HEK293 (cell line): ENCODE results near the gene RGL3.

ENCODE experiments used
- BCL11A ChIP-seq: fragments of 450-650 bp; formaldehyde crosslinking; IDR thresholded peaks from 2 replicates; pipeline ENCODE4 v1.5.1; 2016; ENCODE audit warnings: low read depth, missing biosample characterization, missing genetic modification characterization
- IKZF3 ChIP-seq: fragments of 450-650 bp; IDR thresholded peaks from 2 replicates; pipeline ENCODE4 v1.5.0; 2018; ENCODE audit warnings: missing biosample characterization, mild to moderate bottlenecking, missing genetic modification characterization, moderate library complexity
- KLF8 ChIP-seq: fragments of 450-650 bp; formaldehyde crosslinking; IDR thresholded peaks from 2 replicates; pipeline ENCODE4 v1.5.1; 2016; ENCODE audit warnings: missing biosample characterization, missing genetic modification characterization
- MYNN ChIP-seq: fragments of 450-650 bp; formaldehyde crosslinking; IDR thresholded peaks from 2 replicates; pipeline ENCODE4 v1.5.1; 2016; ENCODE audit warnings: missing biosample characterization, missing genetic modification characterization, borderline replicate concordance
- PRDM1 ChIP-seq: fragments of 450-650 bp; formaldehyde crosslinking; IDR thresholded peaks from 2 replicates; pipeline ENCODE4; 2016; ENCODE audit warnings: missing biosample characterization, missing genetic modification characterization
- YY2 ChIP-seq: fragments of 450-650 bp; formaldehyde crosslinking; IDR thresholded peaks from 2 replicates; pipeline ENCODE4 v1.5.1; 2016; ENCODE audit warnings: missing biosample characterization, missing genetic modification characterization
- ZFP69B ChIP-seq: fragments of 450-650 bp; formaldehyde crosslinking; IDR thresholded peaks from 2 replicates; pipeline ENCODE4 v1.5.1; 2016; ENCODE audit warnings: missing biosample characterization, missing genetic modification characterization
- ZNF239 ChIP-seq: fragments of 450-650 bp; formaldehyde crosslinking; IDR thresholded peaks from 2 replicates; pipeline ENCODE4 v1.5.1; 2016; ENCODE audit warnings: missing biosample characterization, missing genetic modification characterization
- ZNF24 ChIP-seq: fragments of 450-650 bp; formaldehyde crosslinking; IDR thresholded peaks from 2 replicates; pipeline ENCODE4 v1.5.1; 2016; ENCODE audit warnings: missing biosample characterization, missing genetic modification characterization
- ZNF311 ChIP-seq: fragments of 450-650 bp; formaldehyde crosslinking; IDR thresholded peaks from 2 replicates; pipeline ENCODE4 v1.5.1; 2017; ENCODE audit warnings: missing biosample characterization, missing genetic modification characterization, borderline replicate concordance
- ZNF335 ChIP-seq: fragments of 450-650 bp; formaldehyde crosslinking; conservative IDR thresholded peaks from 2 replicates; pipeline ENCODE4 v1.5.1; 2016; ENCODE audit warnings: missing biosample characterization, missing genetic modification characterization
- ZNF473 ChIP-seq: fragments of 450-650 bp; formaldehyde crosslinking; IDR thresholded peaks from 2 replicates; pipeline ENCODE4 v1.5.1; 2017; ENCODE audit warnings: missing biosample characterization, missing genetic modification characterization
- ZNF585B ChIP-seq: fragments of 450-650 bp; formaldehyde crosslinking; IDR thresholded peaks from 2 replicates; pipeline ENCODE4 v1.5.1; 2016; ENCODE audit warnings: missing biosample characterization, missing genetic modification characterization
- ZNF626 ChIP-seq: fragments of 450-650 bp; sonication (Bioruptor Pico); formaldehyde crosslinking; IDR thresholded peaks from 2 replicates; pipeline ENCODE4 v1.5.1; 2018; ENCODE audit warnings: missing biosample characterization, missing genetic modification characterization, inconsistent platforms
- ZNF670 ChIP-seq: fragments of 450-650 bp; formaldehyde crosslinking; IDR thresholded peaks from 2 replicates; pipeline ENCODE4 v1.5.1; 2016; ENCODE audit warnings: missing biosample characterization, missing genetic modification characterization, low read depth
- ZNF76 ChIP-seq: fragments of 450-650 bp; formaldehyde crosslinking; IDR thresholded peaks from 2 replicates; pipeline ENCODE4; 2016; ENCODE audit warnings: low read depth, missing biosample characterization, missing genetic modification characterization, borderline replicate concordance
- ZXDB ChIP-seq: fragments of 450-650 bp; formaldehyde crosslinking; IDR thresholded peaks from 2 replicates; pipeline ENCODE4 v1.5.1; 2016; ENCODE audit warnings: missing biosample characterization, missing genetic modification characterization
- TF ChIP-seq, protein P1 (sequence below): fragments of 450-650 bp; formaldehyde crosslinking; IDR thresholded peaks from 2 replicates; pipeline ENCODE4 v1.5.1; 2016; ENCODE audit warnings: missing biosample characterization, missing genetic modification characterization, borderline replicate concordance
- TF ChIP-seq, protein P2 (sequence below): fragments of 450-650 bp; formaldehyde crosslinking; IDR thresholded peaks from 2 replicates; pipeline ENCODE4 v1.5.1; 2016; ENCODE audit warnings: missing biosample characterization, missing genetic modification characterization
- TF ChIP-seq, protein P3 (sequence below): fragments of 450-650 bp; formaldehyde crosslinking; optimal IDR thresholded peaks from 2 replicates; pipeline ENCODE3; 2016; ENCODE audit warnings: missing biosample characterization, mild to moderate bottlenecking, missing genetic modification characterization
- TF ChIP-seq, protein P4 (sequence below): fragments of 450-650 bp; formaldehyde crosslinking; IDR thresholded peaks from 2 replicates; pipeline ENCODE4 v1.5.1; 2016; ENCODE audit warnings: missing biosample characterization, missing genetic modification characterization
- TF ChIP-seq, protein P5 (sequence below): fragments of 450-650 bp; formaldehyde crosslinking; IDR thresholded peaks from 2 replicates; pipeline ENCODE4 v1.5.1; 2017; ENCODE audit warnings: missing biosample characterization, missing genetic modification characterization
- TF ChIP-seq, protein P6 (sequence below): fragments of 450-650 bp; formaldehyde crosslinking; IDR thresholded peaks from 2 replicates; pipeline ENCODE4 v1.5.1; 2016; ENCODE audit warnings: missing biosample characterization, missing genetic modification characterization, low read depth

RGL3 gene

DNA sequence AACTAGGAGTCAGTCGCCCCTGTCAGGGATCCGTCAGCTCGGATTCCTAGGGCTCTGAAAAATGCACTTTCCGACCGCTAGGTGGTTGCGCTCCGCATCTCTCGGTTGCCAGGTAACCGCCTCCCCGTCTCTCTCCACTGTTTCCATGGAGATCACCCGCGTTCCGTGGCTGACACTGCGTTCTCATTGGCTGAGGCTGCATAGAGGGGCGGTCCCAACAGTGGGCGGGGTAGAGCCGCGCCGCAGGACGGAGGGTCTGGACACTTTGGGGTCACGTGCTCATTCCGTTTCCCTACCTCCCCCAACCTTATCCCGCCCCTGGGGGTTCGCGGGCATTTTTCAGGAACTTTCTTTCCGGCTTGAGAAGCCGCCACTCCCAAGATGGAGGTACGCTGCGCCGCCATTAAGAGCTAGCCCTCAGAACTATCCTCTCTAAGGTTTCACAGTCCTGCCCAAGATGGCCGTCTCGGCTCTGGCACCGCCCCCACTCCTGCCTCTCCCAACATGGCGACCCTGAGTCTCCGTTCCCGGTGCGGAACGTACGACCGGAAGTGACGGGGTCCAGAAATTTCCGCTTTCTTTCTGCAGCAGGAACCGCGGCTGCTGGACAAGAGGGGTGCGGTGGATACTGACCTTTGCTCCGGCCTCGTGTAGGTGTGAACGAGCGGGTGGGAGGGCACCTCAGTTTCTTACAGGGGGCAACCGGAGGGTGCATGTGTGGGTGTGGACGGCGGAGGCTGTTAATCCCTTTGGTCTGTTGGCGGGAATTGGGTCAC, 16.1 kb upstream of the RGL3 start, which contains the start of the genes ODAD3 and PRKCSH (continued):
- TF ChIP-seq ZNF335 (tag by site-specific recombination) (peak; percentile 85), ZNF473 (tag by site-specific recombination) (no peak), IKZF3 (tag by site-specific recombination) (peak; percentile 100), YY2 (tag by site-specific recombination) (peak; percentile 99), ZFP69B (tag by site-specific recombination) (0 out of 2 replicates have a peak, but pooled peaks have one; percentile 38), KLF8 (tag by site-specific recombination) (peak; percentile 87), ZXDB (peak; percentile 96), ZNF76 (tag by site-specific recombination) (peak; percentile 94), ZNF239 (tag by site-specific recombination) (no peak), PRDM1 (tag by site-specific recombination) (peak; percentile 38; the same call in 1 of the 2 replicates), MYNN (tag by site-specific recombination) (peak; percentile 96), ZNF311 (tag by site-specific recombination) (no peak), ZNF24 (peak; percentile 30; the same call in 1 of the 2 replicates), BCL11A (peak; percentile 39; the same call in 1 of the 2 replicates), ZNF585B (tag by site-specific recombination) (no peak), ZNF670 (tag by site-specific recombination) (no peak), ZNF626 (tag by site-specific recombination) (no peak)
- TF ChIP-seq, protein P1, sequence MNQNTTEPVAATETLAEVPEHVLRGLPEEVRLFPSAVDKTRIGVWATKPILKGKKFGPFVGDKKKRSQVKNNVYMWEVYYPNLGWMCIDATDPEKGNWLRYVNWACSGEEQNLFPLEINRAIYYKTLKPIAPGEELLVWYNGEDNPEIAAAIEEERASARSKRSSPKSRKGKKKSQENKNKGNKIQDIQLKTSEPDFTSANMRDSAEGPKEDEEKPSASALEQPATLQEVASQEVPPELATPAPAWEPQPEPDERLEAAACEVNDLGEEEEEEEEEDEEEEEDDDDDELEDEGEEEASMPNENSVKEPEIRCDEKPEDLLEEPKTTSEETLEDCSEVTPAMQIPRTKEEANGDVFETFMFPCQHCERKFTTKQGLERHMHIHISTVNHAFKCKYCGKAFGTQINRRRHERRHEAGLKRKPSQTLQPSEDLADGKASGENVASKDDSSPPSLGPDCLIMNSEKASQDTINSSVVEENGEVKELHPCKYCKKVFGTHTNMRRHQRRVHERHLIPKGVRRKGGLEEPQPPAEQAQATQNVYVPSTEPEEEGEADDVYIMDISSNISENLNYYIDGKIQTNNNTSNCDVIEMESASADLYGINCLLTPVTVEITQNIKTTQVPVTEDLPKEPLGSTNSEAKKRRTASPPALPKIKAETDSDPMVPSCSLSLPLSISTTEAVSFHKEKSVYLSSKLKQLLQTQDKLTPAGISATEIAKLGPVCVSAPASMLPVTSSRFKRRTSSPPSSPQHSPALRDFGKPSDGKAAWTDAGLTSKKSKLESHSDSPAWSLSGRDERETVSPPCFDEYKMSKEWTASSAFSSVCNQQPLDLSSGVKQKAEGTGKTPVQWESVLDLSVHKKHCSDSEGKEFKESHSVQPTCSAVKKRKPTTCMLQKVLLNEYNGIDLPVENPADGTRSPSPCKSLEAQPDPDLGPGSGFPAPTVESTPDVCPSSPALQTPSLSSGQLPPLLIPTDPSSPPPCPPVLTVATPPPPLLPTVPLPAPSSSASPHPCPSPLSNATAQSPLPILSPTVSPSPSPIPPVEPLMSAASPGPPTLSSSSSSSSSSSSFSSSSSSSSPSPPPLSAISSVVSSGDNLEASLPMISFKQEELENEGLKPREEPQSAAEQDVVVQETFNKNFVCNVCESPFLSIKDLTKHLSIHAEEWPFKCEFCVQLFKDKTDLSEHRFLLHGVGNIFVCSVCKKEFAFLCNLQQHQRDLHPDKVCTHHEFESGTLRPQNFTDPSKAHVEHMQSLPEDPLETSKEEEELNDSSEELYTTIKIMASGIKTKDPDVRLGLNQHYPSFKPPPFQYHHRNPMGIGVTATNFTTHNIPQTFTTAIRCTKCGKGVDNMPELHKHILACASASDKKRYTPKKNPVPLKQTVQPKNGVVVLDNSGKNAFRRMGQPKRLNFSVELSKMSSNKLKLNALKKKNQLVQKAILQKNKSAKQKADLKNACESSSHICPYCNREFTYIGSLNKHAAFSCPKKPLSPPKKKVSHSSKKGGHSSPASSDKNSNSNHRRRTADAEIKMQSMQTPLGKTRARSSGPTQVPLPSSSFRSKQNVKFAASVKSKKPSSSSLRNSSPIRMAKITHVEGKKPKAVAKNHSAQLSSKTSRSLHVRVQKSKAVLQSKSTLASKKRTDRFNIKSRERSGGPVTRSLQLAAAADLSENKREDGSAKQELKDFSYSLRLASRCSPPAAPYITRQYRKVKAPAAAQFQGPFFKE (tag by site-specific recombination): no peak
- TF ChIP-seq, protein P2, sequence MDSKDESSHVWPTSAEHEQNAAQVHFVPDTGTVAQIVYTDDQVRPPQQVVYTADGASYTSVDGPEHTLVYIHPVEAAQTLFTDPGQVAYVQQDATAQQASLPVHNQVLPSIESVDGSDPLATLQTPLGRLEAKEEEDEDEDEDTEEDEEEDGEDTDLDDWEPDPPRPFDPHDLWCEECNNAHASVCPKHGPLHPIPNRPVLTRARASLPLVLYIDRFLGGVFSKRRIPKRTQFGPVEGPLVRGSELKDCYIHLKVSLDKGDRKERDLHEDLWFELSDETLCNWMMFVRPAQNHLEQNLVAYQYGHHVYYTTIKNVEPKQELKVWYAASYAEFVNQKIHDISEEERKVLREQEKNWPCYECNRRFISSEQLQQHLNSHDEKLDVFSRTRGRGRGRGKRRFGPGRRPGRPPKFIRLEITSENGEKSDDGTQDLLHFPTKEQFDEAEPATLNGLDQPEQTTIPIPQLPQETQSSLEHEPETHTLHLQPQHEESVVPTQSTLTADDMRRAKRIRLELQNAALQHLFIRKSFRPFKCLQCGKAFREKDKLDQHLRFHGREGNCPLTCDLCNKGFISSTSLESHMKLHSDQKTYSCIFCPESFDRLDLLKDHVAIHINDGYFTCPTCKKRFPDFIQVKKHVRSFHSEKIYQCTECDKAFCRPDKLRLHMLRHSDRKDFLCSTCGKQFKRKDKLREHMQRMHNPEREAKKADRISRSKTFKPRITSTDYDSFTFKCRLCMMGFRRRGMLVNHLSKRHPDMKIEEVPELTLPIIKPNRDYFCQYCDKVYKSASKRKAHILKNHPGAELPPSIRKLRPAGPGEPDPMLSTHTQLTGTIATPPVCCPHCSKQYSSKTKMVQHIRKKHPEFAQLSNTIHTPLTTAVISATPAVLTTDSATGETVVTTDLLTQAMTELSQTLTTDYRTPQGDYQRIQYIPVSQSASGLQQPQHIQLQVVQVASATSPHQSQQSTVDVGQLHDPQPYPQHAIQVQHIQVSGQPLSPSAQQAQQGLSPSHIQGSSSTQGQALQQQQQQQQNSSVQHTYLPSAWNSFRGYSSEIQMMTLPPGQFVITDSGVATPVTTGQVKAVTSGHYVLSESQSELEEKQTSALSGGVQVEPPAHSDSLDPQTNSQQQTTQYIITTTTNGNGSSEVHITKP (tag by site-specific recombination): peak; percentile 48
- TF ChIP-seq, protein P3, sequence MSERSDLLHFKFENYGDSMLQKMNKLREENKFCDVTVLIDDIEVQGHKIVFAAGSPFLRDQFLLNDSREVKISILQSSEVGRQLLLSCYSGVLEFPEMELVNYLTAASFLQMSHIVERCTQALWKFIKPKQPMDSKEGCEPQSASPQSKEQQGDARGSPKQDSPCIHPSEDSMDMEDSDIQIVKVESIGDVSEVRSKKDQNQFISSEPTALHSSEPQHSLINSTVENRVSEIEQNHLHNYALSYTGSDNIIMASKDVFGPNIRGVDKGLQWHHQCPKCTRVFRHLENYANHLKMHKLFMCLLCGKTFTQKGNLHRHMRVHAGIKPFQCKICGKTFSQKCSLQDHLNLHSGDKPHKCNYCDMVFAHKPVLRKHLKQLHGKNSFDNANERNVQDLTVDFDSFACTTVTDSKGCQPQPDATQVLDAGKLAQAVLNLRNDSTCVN: peak; percentile 53
- TF ChIP-seq, protein P4, sequence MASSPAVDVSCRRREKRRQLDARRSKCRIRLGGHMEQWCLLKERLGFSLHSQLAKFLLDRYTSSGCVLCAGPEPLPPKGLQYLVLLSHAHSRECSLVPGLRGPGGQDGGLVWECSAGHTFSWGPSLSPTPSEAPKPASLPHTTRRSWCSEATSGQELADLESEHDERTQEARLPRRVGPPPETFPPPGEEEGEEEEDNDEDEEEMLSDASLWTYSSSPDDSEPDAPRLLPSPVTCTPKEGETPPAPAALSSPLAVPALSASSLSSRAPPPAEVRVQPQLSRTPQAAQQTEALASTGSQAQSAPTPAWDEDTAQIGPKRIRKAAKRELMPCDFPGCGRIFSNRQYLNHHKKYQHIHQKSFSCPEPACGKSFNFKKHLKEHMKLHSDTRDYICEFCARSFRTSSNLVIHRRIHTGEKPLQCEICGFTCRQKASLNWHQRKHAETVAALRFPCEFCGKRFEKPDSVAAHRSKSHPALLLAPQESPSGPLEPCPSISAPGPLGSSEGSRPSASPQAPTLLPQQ (tag by site-specific recombination): peak; percentile 42; the same call in 1 of the 2 replicates
- TF ChIP-seq, protein P5, sequence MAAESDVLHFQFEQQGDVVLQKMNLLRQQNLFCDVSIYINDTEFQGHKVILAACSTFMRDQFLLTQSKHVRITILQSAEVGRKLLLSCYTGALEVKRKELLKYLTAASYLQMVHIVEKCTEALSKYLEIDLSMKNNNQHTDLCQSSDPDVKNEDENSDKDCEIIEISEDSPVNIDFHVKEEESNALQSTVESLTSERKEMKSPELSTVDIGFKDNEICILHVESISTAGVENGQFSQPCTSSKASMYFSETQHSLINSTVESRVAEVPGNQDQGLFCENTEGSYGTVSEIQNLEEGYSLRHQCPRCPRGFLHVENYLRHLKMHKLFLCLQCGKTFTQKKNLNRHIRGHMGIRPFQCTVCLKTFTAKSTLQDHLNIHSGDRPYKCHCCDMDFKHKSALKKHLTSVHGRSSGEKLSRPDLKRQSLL (tag by site-specific recombination): no peak
- TF ChIP-seq, protein P6, sequence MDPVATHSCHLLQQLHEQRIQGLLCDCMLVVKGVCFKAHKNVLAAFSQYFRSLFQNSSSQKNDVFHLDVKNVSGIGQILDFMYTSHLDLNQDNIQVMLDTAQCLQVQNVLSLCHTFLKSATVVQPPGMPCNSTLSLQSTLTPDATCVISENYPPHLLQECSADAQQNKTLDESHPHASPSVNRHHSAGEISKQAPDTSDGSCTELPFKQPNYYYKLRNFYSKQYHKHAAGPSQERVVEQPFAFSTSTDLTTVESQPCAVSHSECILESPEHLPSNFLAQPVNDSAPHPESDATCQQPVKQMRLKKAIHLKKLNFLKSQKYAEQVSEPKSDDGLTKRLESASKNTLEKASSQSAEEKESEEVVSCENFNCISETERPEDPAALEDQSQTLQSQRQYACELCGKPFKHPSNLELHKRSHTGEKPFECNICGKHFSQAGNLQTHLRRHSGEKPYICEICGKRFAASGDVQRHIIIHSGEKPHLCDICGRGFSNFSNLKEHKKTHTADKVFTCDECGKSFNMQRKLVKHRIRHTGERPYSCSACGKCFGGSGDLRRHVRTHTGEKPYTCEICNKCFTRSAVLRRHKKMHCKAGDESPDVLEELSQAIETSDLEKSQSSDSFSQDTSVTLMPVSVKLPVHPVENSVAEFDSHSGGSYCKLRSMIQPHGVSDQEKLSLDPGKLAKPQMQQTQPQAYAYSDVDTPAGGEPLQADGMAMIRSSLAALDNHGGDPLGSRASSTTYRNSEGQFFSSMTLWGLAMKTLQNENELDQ (tag by site-specific recombination): no peak
